ENCODE results near the gene OR10V1. TPM values are rescaled to one million over a fixed set of nuclear protein-coding genes. Genes with fewer than 3 reads are reported as not detected.

The OR10V1 gene
- total RNA-seq, 6 donors from 2014 or later, result not detected

- 34 to 36% methylated on average over 3 of the region's 3 CpGs for WGBS, 2 donors
These were observed 45.8 kb downstream of the OR10V1 start for GRCh38 chr11:59667812-59668187.

GRCh38 chr11:59666969-59667368 is 46.7 kb downstream of the OR10V1 start:
- Histone ChIP-seq H3K4me1 (peaks cover 20 to 44% (median 30%) of the 10 kb centered on the region in 4 donors), H3K27ac (peak overlapping the region in 2 of 4 donors; percentile 96), H3K4me3 (peak overlapping the region in 1 of 4 donors; percentile 91), H3K9me3 (no peaks in the 10 kb centered on the region), H3K36me3 (peaks cover 11 to 46% (median 23%) of the 10 kb centered on the region in 4 donors), H3K27me3 (no peaks in the 10 kb centered on the region)
- ATAC-seq (ENCODE audit: low FRiP score in 2 of 2) (no peak), DNase-seq (no peak)
- 14 to 21% methylated on average over 1 of the region's 1 CpG for WGBS, 2 donors
- no peak for TF ChIP-seq POLR2AphosphoS5 (IDR thresholded peaks at IDR 0.05)

More at GRCh38 chr11:59667812-59668187, 45.8 kb downstream of the OR10V1 start:
- Histone ChIP-seq H3K27me3 (no peaks in the 10 kb centered on the region), H3K36me3 (peaks cover 11 to 38% (median 23%) of the 10 kb centered on the region in 4 donors), H3K4me1 (peaks cover 20 to 44% (median 28%) of the 10 kb centered on the region in 4 donors), H3K4me3 (peak overlapping the region; percentile 57 to 96 (median 89)), H3K9me3 (no peaks in the 10 kb centered on the region), H3K27ac (peak overlapping the region; percentile 96 to 100 (median 96))
- no peak for TF ChIP-seq EP300 (IDR thresholded peaks at IDR 0.05)
- TF ChIP-seq CTCF (IDR thresholded peaks at IDR 0.05), result no peak
- TF ChIP-seq POLR2A (IDR thresholded peaks at IDR 0.05), result no peak
- TF ChIP-seq POLR2AphosphoS5 (IDR thresholded peaks at IDR 0.05), result no peak
- DNase-seq, result no peak
- ATAC-seq (ENCODE audit: low FRiP score in 2 of 2), result no peak

Other genes with a start within 250 kb of the OR10V1 start
- not detected for gene OR4D10, start 240.5 kb downstream of the OR10V1 start, total RNA-seq
- gene OR4D11, start 210.3 kb downstream of the OR10V1 start, total RNA-seq, result not detected
- not detected for gene OR4D9, start 202.3 kb downstream of the OR10V1 start, total RNA-seq
- gene OSBP, start 98.1 kb downstream of the OR10V1 start, total RNA-seq, result 10 to 100 TPM; 24.4 to 52.6 (median 35.0) TPM
- 10 to 100 TPM; 13.4 to 34.5 (median 23.7) TPM for gene PATL1, start 44.8 kb downstream of the OR10V1 start, total RNA-seq
- 100 to 1,000 TPM in 4 of 6 donors, 10 to 100 TPM in 2; 65.0 to 145 (median 135) TPM for gene STX3, start 41.5 kb upstream of the OR10V1 start, total RNA-seq
- gene MRPL16, start 96.9 kb upstream of the OR10V1 start, total RNA-seq, result 10 to 100 TPM; 15.9 to 40.0 (median 35.0) TPM
- gene CBLIF, start 131.7 kb upstream of the OR10V1 start, total RNA-seq, result not detected
- gene TCN1, start 152.6 kb upstream of the OR10V1 start, total RNA-seq, result 1 to 10 TPM in 1 of 6 donors, not detected in 5; 1.1 TPM
- gene OOSP3, start 164.9 kb upstream of the OR10V1 start, total RNA-seq, result not detected
- gene OOSP1, start 224.6 kb upstream of the OR10V1 start, total RNA-seq, result under 1 TPM in 1 of 6 donors, not detected in 5; 0.91 TPM